IMR-90 (cell line): ENCODE results near the gene POU2F1.

Experiments
- CHD1 ChIP-seq: IDR thresholded peaks from 2 replicates; pipeline ENCODE4 v1.6.1; 2012; ENCODE audit warnings: low read depth, low read length, improper control_type of control experiment
- CTCF ChIP-seq: conservative IDR thresholded peaks from 2 replicates; pipeline ENCODE4 v1.5.1; 2012; ENCODE audit warnings: mild to moderate bottlenecking, low read depth, low read length, improper control_type of control experiment
- RAD21 ChIP-seq: IDR thresholded peaks from 2 replicates; pipeline ENCODE4 v1.6.1; 2012; ENCODE audit warnings: low read length, improper control_type of control experiment
- USF2 ChIP-seq: fragments of 150-350 bp; IDR thresholded peaks from 2 replicates; pipeline ENCODE4 v1.6.1; 2017; ENCODE audit warnings: mild to moderate bottlenecking, antibody characterized with exemption, low read length, low read depth

GRCh38 chr1:167467752-167468151, 247.1 kb downstream of the POU2F1 start:
- no peak for TF ChIP-seq CHD1
- no peak for TF ChIP-seq CTCF
- TF ChIP-seq USF2: no peak
- TF ChIP-seq RAD21: no peak
